ENCODE results near the gene BTG1. TPM values are rescaled to one million over a fixed set of nuclear protein-coding genes. Genes with fewer than 3 reads are reported as not detected.

BTG1 gene
- total and polyA plus RNA-seq, 5 experiments from 2014 or later, result 537 to 889 (median 705) TPM

GRCh38 chr12:92147491-92147890, 1.8 kb upstream of the BTG1 start:
- Mint-ChIP-seq H3K27ac (peak overlapping the region; percentile 91 to 100 (median 99)), H3K36me3 (peaks cover 38 to 58% (median 53%) of the 10 kb centered on the region in 3 donors), H3K9me3 (peaks cover 0 to 10% (median 0%) of the 10 kb centered on the region in 9 donors), H3K4me1 (peaks cover 21 to 46% (median 32%) of the 10 kb centered on the region in 4 donors), H3K4me3 (peak overlapping the region; percentile 89 to 100 (median 100)), H3K27me3 (peaks cover 0 to 4% (median 0%) of the 10 kb centered on the region in 5 donors)
- ATAC-seq (no peak), DNase-seq (no peak)
- POLR2A ChIA-PET, result interaction anchor here (0.7 to 7.8 kb wide), 23 partner anchors 10 to 766 kb away, joined by 3 to 283 read pairs (median 21); no protein-coding TSS in a partner anchor

- ATAC-seq (no peak), DNase-seq (no peak)
- Mint-ChIP-seq H3K27ac (peak overlapping the region; percentile 91 to 100 (median 99)), H3K4me1 (peaks cover 20 to 42% (median 31%) of the 10 kb centered on the region in 4 donors), H3K9me3 (peaks cover 0 to 10% (median 0%) of the 10 kb centered on the region in 9 donors), H3K36me3 (peaks cover 43 to 62% (median 56%) of the 10 kb centered on the region in 3 donors), H3K27me3 (peaks cover 0 to 4% (median 0%) of the 10 kb centered on the region in 5 donors), H3K4me3 (peak overlapping the region; percentile 89 to 100 (median 100))
- POLR2A ChIA-PET, result interaction anchor here (0.6 to 7.8 kb wide), 71 partner anchors 11 to 780 kb away, joined by 3 to 283 read pairs (median 6); no protein-coding TSS in a partner anchor
These were observed 1.0 kb upstream of the BTG1 start for GRCh38 chr12:92146497-92147224.

- peak; percentile 5 to 18 for ATAC-seq
- POLR2A ChIA-PET, result interaction anchor here (0.5 to 7.8 kb wide), 108 partner anchors 12 to 781 kb away, joined by 3 to 283 read pairs (median 5); no protein-coding TSS in a partner anchor
These were observed 240 bp downstream of the BTG1 start for GRCh38 chr12:92145481-92145730.

GRCh38 chr12:92144631-92145480, 790 bp downstream of the BTG1 start:
- peaks cover 0 to 12% (median 0%) of the 10 kb centered on the region in 9 donors for H3K9me3 Mint-ChIP-seq
- ATAC-seq, result no peak

More at GRCh38 chr12:92145481-92145730, 240 bp downstream of the BTG1 start:
- Mint-ChIP-seq H3K27me3 (peaks cover 0 to 4% (median 0%) of the 10 kb centered on the region in 5 donors), H3K4me3 (peak overlapping the region; percentile 89 to 100 (median 100)), H3K4me1 (peaks cover 20 to 37% (median 30%) of the 10 kb centered on the region in 4 donors), H3K9me3 (peaks cover 0 to 12% (median 0%) of the 10 kb centered on the region in 9 donors), H3K27ac (peak overlapping the region; percentile 91 to 100 (median 99)), H3K36me3 (peaks cover 55 to 67% (median 66%) of the 10 kb centered on the region in 3 donors)
- DNase-seq, result no peak

GRCh38 chr12:92143686-92144630, 1.7 kb downstream of the BTG1 start:
- peaks cover 19 to 34% (median 25%) of the 10 kb centered on the region in 4 donors for H3K4me1 Mint-ChIP-seq
- DNase-seq (peak; percentile 19 to 88 (median 80)), ATAC-seq (peak; percentile 27 to 31)
- peaks cover 0 to 4% (median 0%) of the 10 kb centered on the region in 5 donors for H3K27me3 Mint-ChIP-seq
- POLR2A ChIA-PET, result interaction anchor here (0.6 to 7.8 kb wide), 58 partner anchors 11 to 762 kb away, joined by 3 to 283 read pairs (median 8); no protein-coding TSS in a partner anchor
- peaks cover 0 to 12% (median 0%) of the 10 kb centered on the region in 9 donors for H3K9me3 Mint-ChIP-seq
- peak overlapping the region; percentile 89 to 100 (median 98) for H3K4me3 Mint-ChIP-seq
- H3K27ac Mint-ChIP-seq, result peak overlapping the region; percentile 91 to 100 (median 99)
- peaks cover 62 to 70% (median 67%) of the 10 kb centered on the region in 3 donors for H3K36me3 Mint-ChIP-seq

More at GRCh38 chr12:92144631-92145480, 790 bp downstream of the BTG1 start:
- peak overlapping the region; percentile 89 to 100 (median 99) for H3K4me3 Mint-ChIP-seq
- H3K27me3 Mint-ChIP-seq, result peaks cover 0 to 4% (median 0%) of the 10 kb centered on the region in 5 donors
- POLR2A ChIA-PET, result interaction anchor here (0.5 to 7.8 kb wide), 91 partner anchors 12 to 781 kb away, joined by 3 to 283 read pairs (median 5); no protein-coding TSS in a partner anchor
- DNase-seq, result peak; percentile 21 to 70 (median 54)
- H3K27ac Mint-ChIP-seq, result peak overlapping the region; percentile 91 to 100 (median 99)
- peaks cover 61 to 68% (median 66%) of the 10 kb centered on the region in 3 donors for H3K36me3 Mint-ChIP-seq
- peaks cover 22 to 35% (median 29%) of the 10 kb centered on the region in 4 donors for H3K4me1 Mint-ChIP-seq

- Mint-ChIP-seq H3K27me3 (peaks cover 0 to 4% (median 0%) of the 10 kb centered on the region in 5 donors), H3K36me3 (peaks cover 60 to 73% (median 70%) of the 10 kb centered on the region in 3 donors), H3K4me3 (peak overlapping the region; percentile 89 to 100 (median 98)), H3K27ac (peak overlapping the region; percentile 91 to 100 (median 99)), H3K4me1 (peaks cover 12 to 31% (median 21%) of the 10 kb centered on the region in 4 donors), H3K9me3 (peaks cover 0 to 12% (median 0%) of the 10 kb centered on the region in 9 donors)
- POLR2A ChIA-PET, result interaction anchor here (0.6 to 7.8 kb wide), 35 partner anchors 11 to 1324 kb away, joined by 3 to 283 read pairs (median 12); partner anchors contain the start of gene MRPL42
- no peak for DNase-seq
- no peak for ATAC-seq
These were observed 2.4 kb downstream of the BTG1 start for GRCh38 chr12:92143258-92143657.

GRCh38 chr12:92142251-92142926, 3.3 kb downstream of the BTG1 start:
- Mint-ChIP-seq H3K4me3 (peak overlapping the region; percentile 89 to 100 (median 98)), H3K27ac (peak overlapping the region; percentile 91 to 100 (median 99)), H3K4me1 (peaks cover 6 to 33% (median 23%) of the 10 kb centered on the region in 4 donors), H3K36me3 (peaks cover 67 to 77% (median 76%) of the 10 kb centered on the region in 3 donors), H3K27me3 (peaks cover 0 to 4% (median 0%) of the 10 kb centered on the region in 5 donors), H3K9me3 (peaks cover 0 to 12% (median 0%) of the 10 kb centered on the region in 9 donors)
- no peak for ATAC-seq
- POLR2A ChIA-PET, result interaction anchor here (0.7 to 7.8 kb wide), 20 partner anchors 10 to 760 kb away, joined by 3 to 283 read pairs (median 8); no protein-coding TSS in a partner anchor
- no peak for DNase-seq

- H3K4me3 Mint-ChIP-seq, result peak overlapping the region; percentile 89 to 100 (median 98)
- H3K27ac Mint-ChIP-seq, result peak overlapping the region; percentile 91 to 100 (median 99)
- ATAC-seq, result peak in 1 of 2 donors; percentile 18
- peaks cover 2 to 34% (median 24%) of the 10 kb centered on the region in 4 donors for H3K4me1 Mint-ChIP-seq
- DNase-seq, result peak in 8 of 10 donors; percentile 30 to 83 (median 68)
- peaks cover 0 to 4% (median 0%) of the 10 kb centered on the region in 5 donors for H3K27me3 Mint-ChIP-seq
- POLR2A ChIA-PET, result interaction anchor here (0.7 to 7.8 kb wide), 24 partner anchors 9 to 759 kb away, joined by 3 to 283 read pairs (median 4); no protein-coding TSS in a partner anchor
- peaks cover 71 to 79% (median 76%) of the 10 kb centered on the region in 3 donors for H3K36me3 Mint-ChIP-seq
- peaks cover 0 to 12% (median 0%) of the 10 kb centered on the region in 9 donors for H3K9me3 Mint-ChIP-seq
These were observed 4.0 kb downstream of the BTG1 start for GRCh38 chr12:92141591-92142121.

GRCh38 chr12:92140896-92141536, 4.6 kb downstream of the BTG1 start:
- POLR2A ChIA-PET, result interaction anchor here (0.7 to 7.8 kb wide), 20 partner anchors 8 to 563 kb away, joined by 3 to 283 read pairs (median 8); no protein-coding TSS in a partner anchor
- ATAC-seq (no peak), DNase-seq (no peak)
- Mint-ChIP-seq H3K4me3 (peak overlapping the region; percentile 89 to 100 (median 98)), H3K4me1 (peaks cover 6 to 36% (median 25%) of the 10 kb centered on the region in 4 donors), H3K27ac (peak overlapping the region; percentile 91 to 100 (median 99)), H3K9me3 (peaks cover 0 to 12% (median 0%) of the 10 kb centered on the region in 9 donors), H3K27me3 (peaks cover 0 to 4% (median 0%) of the 10 kb centered on the region in 5 donors), H3K36me3 (peaks cover 66 to 84% (median 74%) of the 10 kb centered on the region in 3 donors)
